Retinal pigment epithelial cell (primary cell): ENCODE measurements around the gene ARL16.

ENCODE experiments used
- DNase-seq: peaks from one replicate; pipeline ENCODE4 v3.0.0-alpha.2; 2010; ENCODE audit warnings: low read depth
- H3K4me3 ChIP-seq: 2 replicates; pipeline ENCODE4 v1.5.1; 2011; ENCODE audit warnings: mild to moderate bottlenecking, low read length, control low read depth, moderate library complexity
- TF ChIP-seq, protein P1 (sequence below): conservative IDR thresholded peaks from 2 replicates; pipeline ENCODE4 v1.5.1; 2011; ENCODE audit warnings: low read depth, low read length, control low read depth, inconsistent platforms

Gene ARL16

DNA sequence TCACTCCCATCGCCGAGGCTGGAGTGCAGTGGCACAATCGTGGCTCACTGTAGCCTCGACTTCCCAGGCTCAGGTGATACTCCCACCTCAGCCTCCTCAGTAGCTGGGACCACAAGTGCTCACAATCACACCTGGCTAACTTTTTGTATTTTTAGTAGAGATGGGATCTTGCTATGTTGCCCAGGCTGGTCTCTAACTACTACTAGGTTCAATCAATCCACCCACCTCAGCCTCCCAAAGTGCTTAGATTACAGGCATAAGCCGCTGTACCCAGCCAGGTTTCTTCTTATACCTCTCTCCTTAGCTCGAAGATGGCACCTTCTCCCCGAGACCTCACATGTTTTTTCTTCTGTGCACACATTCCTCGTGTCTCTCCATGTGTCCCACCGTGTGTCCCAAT lies 43.6 kb downstream of the ARL16 start:
- DNase-seq = no peak
- TF ChIP-seq, protein P1, sequence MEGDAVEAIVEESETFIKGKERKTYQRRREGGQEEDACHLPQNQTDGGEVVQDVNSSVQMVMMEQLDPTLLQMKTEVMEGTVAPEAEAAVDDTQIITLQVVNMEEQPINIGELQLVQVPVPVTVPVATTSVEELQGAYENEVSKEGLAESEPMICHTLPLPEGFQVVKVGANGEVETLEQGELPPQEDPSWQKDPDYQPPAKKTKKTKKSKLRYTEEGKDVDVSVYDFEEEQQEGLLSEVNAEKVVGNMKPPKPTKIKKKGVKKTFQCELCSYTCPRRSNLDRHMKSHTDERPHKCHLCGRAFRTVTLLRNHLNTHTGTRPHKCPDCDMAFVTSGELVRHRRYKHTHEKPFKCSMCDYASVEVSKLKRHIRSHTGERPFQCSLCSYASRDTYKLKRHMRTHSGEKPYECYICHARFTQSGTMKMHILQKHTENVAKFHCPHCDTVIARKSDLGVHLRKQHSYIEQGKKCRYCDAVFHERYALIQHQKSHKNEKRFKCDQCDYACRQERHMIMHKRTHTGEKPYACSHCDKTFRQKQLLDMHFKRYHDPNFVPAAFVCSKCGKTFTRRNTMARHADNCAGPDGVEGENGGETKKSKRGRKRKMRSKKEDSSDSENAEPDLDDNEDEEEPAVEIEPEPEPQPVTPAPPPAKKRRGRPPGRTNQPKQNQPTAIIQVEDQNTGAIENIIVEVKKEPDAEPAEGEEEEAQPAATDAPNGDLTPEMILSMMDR = no peak
- no peak overlapping the region for H3K4me3 ChIP-seq

DNA sequence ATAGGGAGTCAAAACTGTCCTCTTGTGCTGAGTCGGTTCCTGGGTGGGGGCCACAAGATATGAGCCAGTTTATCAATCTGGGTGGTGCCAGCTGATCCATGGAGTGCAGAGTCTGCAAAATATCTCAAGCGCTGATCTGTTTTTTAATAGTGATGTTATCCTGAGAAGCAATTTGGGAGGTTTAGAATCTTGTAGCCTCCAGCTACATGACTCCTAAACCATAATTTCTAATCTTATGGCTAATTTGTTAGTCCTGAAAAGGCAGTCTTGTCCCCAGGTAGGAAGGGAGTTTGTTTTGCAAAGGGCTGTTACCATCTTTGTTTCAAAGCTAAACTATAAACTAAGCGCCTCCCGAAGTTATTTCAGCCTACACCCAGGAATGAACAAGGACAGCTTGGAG lies 44.9 kb downstream of the ARL16 start:
- TF ChIP-seq, protein P1 = no peak
- H3K4me3 ChIP-seq = no peak overlapping the region
- DNase-seq = no peak

DNA sequence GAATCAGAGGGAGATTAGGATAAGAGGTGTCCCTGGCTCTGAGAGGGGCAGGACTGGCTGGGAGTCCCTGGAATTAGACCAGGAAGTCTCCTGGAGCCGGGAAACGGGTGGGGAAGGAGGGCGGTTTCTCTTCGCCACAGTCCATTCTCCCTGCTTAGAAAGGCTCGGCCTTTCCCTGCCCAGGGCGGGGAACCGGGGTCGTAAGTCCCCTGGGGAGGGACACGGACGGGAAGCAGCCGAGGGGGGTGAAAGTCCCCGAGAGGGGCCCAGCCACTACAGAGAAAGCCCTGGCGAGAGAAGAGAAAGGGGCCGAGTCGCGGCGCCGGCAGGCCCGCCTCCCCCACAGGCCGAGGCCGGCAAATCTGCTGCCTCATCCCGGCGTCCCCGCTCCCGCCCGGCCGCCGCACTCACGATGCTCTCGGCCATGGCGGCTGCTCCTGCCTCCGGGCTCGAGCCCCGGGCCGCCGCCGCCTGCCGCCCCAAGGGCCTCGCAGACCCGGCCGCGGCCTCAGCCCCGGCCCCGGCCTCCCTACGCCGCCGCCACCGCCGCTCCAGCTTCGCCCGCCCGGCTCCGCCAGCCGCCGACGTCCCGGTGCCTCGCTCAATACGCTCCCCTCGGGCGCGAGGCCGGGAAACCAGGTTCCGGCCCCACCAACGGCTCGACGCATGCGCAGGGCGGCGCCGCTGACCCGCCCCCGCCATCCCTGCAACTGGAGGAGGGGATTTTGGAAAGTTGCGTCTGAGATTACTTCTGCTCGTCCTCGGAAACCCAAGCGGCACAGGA lies 46.9 kb downstream of the ARL16 start, which contains the start of the genes NPLOC4 and TSPAN10:
Gene NPLOC4, minus strand, starts transcription at position 608 of the 784 bp plus-strand sequence. Its CDS starts 182 bp downstream, at position 426.
Gene TSPAN10, plus strand, starts transcription at position 692 of the 784 bp plus-strand sequence. CDS start 5,217 bp downstream, outside the sequence.
- TF ChIP-seq, protein P1 = no peak

DNA sequence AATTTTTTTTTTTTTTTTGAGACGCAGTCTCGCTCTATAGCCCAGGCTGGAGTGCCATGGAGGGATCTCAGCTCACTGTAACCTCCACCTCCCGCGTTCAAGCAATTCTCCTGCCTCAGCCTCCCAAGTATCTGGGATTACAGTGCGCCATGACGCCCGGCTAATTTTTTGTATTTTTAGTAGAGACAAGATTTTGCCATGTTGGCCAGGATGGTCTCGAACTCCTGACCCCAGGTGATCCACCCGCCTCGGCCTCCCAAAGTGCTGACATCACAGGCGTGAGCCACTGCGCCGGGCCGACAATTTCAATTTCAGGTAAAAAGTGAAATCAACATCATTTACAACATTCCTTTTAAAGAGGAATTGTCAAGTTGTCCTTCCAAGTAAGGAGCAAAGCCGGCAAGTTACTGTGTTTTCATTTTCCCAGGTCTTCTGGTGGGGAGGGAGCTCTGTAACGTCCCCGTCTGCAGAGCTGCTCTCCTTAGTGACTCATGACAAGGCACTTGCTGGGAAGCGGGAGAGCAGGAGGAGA lies 47.6 kb downstream of the ARL16 start:
- peak overlapping the region; percentile 94 for H3K4me3 ChIP-seq
- TF ChIP-seq, protein P1 = no peak
- no peak for DNase-seq

More for the DNA sequence above, 46.9 kb downstream of the ARL16 start, which contains the start of the genes NPLOC4 and TSPAN10:
- H3K4me3 ChIP-seq = peak within 1 kb of the TSS; percentile 94
- no peak for DNase-seq

DNA sequence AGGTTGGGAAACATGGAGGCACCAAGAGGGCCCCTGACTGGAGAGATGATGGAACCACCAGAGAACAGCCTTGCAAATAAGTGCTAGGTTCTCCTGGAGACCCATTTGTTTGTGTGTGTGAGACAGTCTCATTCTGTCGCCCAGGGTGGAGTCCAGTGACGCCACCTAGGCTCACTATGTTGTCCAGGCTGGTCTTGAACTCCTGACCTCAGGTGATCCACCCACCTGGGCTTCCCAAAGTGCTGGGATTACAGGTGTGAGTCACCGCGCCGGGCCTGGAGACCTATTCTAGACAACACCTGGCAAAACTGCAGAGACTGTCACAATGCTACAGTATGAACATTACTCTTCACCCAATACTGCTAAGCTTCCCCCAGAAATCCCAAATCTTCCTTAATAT lies 48.2 kb downstream of the ARL16 start:
- no peak for DNase-seq
- peak overlapping the region; percentile 94 for H3K4me3 ChIP-seq
- TF ChIP-seq, protein P1 = no peak

DNA sequence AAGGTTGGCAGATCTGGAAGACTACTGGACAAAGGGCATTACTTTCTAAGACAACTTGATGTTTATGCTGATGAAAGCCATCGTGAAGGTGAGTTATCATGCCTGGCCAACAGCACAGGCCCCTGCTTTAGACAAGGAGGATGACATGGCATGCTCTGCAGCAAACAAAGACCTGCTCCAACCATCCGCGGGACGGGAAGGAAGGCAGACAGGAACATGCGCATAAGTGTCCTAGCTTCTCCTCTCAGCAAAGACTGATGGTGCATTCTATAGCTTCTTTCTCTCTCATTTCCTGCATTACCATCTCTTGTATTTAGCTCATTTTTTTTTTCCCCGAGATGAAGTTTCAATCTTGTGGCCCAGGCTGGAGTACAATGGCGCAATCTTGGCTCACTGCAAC lies 52.1 kb downstream of the ARL16 start:
- DNase-seq = no peak
- TF ChIP-seq, protein P1 = no peak
- no peak overlapping the region for H3K4me3 ChIP-seq
